Measurements from ENCODE around the gene ANGPTL2.

Gene ANGPTL2

DNA sequence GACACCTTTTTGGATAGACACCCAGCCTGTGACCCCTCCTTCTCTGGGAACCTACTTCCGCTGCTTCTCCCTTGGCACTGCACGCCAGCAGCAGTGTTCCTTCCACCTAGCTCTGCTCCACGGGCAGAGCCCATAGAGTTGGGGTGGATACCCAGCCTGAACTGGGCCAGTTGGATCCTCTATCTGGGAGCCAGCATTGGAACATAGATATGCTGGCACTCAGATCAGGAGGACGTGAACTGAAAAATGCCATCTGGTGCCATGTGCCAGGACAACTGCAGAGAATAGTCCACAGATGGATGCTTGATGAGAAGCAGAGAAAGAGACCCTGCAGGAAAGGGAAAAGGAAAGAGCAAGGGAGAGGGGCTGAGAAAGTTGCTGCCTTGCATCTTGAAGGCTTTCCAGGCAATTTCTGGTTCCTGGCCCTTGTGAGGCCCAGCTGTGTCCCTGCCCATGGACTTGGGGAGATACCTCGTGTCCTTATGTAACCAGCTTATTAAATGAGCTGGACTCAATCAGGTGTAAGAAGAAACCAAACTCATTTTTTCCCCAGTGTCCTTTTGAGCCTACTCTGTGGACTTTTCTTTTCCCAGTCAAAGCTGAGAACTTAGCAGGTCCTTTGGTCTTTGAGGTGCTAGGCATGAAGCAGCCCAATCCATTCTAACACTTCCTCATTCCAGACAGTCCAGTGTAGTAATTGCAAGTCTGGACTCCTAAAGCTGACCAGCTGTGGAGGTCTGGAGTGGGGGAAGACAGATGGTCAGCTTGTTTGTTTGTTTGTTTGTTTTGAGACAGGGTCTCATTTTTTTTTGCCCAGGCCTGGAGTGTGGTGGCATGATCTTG lies 39.1 kb downstream of the ANGPTL2 start:
- TF ChIP-seq RAD21 (IDR thresholded peaks at IDR 0.05; ENCODE audit: low read depth) (no peak), CEBPB (IDR thresholded peaks at IDR 0.05) (no peak), EGR1 (IDR thresholded peaks at IDR 0.05) (no peak), FOXM1 (IDR thresholded peaks at IDR 0.05; ENCODE audit: borderline replicate concordance, low read depth) (no peak), CREB1 (IDR thresholded peaks at IDR 0.05; ENCODE audit: low read depth) (no peak), ZBTB7A (IDR thresholded peaks at IDR 0.05; ENCODE audit: low read depth) (no peak), TCF12 (IDR thresholded peaks at IDR 0.05; ENCODE audit: low read depth) (no peak), EP300 (IDR thresholded peaks at IDR 0.05; ENCODE audit: borderline replicate concordance) (no peak), NFIC (IDR thresholded peaks at IDR 0.05) (no peak), TEAD4 (IDR thresholded peaks at IDR 0.05) (no peak), TAF1 (IDR thresholded peaks at IDR 0.05; ENCODE audit: low read depth) (no peak)
- TF ChIP-seq, protein P1, sequence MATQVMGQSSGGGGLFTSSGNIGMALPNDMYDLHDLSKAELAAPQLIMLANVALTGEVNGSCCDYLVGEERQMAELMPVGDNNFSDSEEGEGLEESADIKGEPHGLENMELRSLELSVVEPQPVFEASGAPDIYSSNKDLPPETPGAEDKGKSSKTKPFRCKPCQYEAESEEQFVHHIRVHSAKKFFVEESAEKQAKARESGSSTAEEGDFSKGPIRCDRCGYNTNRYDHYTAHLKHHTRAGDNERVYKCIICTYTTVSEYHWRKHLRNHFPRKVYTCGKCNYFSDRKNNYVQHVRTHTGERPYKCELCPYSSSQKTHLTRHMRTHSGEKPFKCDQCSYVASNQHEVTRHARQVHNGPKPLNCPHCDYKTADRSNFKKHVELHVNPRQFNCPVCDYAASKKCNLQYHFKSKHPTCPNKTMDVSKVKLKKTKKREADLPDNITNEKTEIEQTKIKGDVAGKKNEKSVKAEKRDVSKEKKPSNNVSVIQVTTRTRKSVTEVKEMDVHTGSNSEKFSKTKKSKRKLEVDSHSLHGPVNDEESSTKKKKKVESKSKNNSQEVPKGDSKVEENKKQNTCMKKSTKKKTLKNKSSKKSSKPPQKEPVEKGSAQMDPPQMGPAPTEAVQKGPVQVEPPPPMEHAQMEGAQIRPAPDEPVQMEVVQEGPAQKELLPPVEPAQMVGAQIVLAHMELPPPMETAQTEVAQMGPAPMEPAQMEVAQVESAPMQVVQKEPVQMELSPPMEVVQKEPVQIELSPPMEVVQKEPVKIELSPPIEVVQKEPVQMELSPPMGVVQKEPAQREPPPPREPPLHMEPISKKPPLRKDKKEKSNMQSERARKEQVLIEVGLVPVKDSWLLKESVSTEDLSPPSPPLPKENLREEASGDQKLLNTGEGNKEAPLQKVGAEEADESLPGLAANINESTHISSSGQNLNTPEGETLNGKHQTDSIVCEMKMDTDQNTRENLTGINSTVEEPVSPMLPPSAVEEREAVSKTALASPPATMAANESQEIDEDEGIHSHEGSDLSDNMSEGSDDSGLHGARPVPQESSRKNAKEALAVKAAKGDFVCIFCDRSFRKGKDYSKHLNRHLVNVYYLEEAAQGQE (IDR thresholded peaks at IDR 0.05; ENCODE audit: low read depth) = no peak
- TF ChIP-seq, protein P2, sequence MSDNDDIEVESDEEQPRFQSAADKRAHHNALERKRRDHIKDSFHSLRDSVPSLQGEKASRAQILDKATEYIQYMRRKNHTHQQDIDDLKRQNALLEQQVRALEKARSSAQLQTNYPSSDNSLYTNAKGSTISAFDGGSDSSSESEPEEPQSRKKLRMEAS (IDR thresholded peaks at IDR 0.05) = no peak
- TF ChIP-seq, protein P3, sequence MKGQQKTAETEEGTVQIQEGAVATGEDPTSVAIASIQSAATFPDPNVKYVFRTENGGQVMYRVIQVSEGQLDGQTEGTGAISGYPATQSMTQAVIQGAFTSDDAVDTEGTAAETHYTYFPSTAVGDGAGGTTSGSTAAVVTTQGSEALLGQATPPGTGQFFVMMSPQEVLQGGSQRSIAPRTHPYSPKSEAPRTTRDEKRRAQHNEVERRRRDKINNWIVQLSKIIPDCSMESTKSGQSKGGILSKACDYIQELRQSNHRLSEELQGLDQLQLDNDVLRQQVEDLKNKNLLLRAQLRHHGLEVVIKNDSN (IDR thresholded peaks at IDR 0.05) = no peak

DNA sequence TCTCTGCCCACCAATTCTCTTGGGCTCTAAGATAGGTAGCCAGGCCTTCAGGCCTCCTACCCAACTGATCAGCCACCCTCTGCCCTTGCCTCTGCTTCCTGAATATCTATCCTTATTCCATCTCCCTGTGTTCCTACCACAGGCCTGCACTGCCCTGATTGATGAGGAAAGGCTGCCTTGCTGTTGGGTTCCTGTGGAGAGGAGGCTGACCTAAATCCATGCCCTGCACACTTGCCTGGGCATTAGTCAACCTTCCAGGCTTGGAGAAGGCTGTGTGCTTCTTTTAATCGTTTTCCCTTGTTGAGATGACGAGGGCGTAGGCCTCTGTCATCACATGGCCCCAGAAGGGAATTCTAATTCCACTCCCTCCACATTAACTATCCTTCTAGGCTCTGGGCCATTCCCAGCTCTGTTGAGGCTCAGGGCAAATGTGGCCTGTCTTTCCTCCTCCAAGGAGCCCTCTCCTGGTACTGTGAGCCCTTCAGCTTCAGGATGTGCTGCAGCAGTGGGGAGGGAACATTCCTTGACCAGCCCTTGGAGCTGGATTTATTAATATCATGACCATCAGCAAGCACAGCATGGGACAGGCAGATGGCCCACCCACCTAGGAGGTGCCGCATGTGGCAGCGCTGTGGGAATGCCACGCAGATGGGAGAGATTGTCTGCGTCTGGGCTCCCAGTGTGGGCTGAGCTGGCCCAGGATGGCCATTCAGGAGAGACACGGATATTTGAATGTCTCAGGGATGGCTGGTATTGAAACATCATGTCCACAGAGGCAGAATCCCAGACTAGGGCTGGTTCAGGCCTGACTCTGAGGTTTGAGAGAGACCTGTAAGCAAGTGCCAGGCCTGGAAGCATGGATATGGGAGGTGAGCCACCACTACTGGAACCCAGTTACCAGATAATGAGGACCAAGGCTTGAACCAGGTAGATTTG lies 40.9 kb downstream of the ANGPTL2 start:
- TF ChIP-seq RAD21 (IDR thresholded peaks at IDR 0.05; ENCODE audit: low read depth) = no peak
- TF ChIP-seq, protein P3 (IDR thresholded peaks at IDR 0.05) = no peak
- TF ChIP-seq TCF12 (IDR thresholded peaks at IDR 0.05; ENCODE audit: low read depth) = no peak
- no peak for TF ChIP-seq EP300 (IDR thresholded peaks at IDR 0.05; ENCODE audit: borderline replicate concordance)
- TF ChIP-seq, protein P1 (IDR thresholded peaks at IDR 0.05; ENCODE audit: low read depth) = no peak
- no peak for TF ChIP-seq TAF1 (IDR thresholded peaks at IDR 0.05; ENCODE audit: low read depth)
- no peak for TF ChIP-seq CEBPB (IDR thresholded peaks at IDR 0.05)
- no peak for TF ChIP-seq YY1 (IDR thresholded peaks at IDR 0.05; ENCODE audit: low read depth)
- no peak for TF ChIP-seq NFIC (IDR thresholded peaks at IDR 0.05)
- no peak for TF ChIP-seq EGR1 (IDR thresholded peaks at IDR 0.05)
- TF ChIP-seq FOXM1 (IDR thresholded peaks at IDR 0.05; ENCODE audit: borderline replicate concordance, low read depth) = no peak
- TF ChIP-seq, protein P2 (IDR thresholded peaks at IDR 0.05) = no peak
- no peak for TF ChIP-seq CREB1 (IDR thresholded peaks at IDR 0.05; ENCODE audit: low read depth)
- TF ChIP-seq ZBTB7A (IDR thresholded peaks at IDR 0.05; ENCODE audit: low read depth) = no peak
- TF ChIP-seq TEAD4 (IDR thresholded peaks at IDR 0.05) = no peak

DNA sequence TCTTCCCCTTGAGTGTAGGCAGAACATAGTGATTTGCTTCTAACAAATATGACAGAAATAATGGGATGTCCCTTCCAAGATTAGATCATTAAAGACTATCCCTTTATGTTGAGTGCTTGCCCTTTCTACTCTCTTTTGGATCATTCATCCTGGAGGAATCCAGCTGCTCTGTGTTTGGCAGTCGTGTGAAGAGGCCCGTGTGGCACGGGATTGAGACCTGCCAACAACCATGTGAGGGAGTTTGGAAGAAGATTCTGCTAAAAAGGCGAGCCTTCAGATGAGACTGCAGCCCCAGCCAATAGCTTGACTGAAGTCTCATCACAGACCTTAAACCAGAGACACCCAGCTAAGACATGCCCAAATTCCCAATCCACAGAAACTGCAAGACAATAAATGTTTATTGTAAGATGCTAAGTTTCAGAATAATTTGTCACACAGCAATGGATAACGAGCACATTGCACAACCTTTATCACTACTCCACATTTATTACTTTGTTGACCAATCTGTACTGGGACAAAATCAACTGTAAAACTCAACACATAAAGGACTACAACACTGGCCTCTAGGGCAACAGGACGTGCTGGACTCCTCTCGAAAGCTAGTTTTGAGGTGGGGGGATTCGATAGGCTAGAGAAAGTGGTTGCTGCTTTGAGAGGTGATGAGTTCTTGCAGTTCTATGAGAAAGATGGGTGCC lies 42.8 kb downstream of the ANGPTL2 start:
- no peak for TF ChIP-seq ZBTB7A (IDR thresholded peaks at IDR 0.05; ENCODE audit: low read depth)
- TF ChIP-seq CEBPB (IDR thresholded peaks at IDR 0.05) = no peak
- no peak for TF ChIP-seq NFIC (IDR thresholded peaks at IDR 0.05)
- no peak for TF ChIP-seq EP300 (IDR thresholded peaks at IDR 0.05; ENCODE audit: borderline replicate concordance)
- TF ChIP-seq, protein P2 (IDR thresholded peaks at IDR 0.05) = no peak
- TF ChIP-seq EGR1 (IDR thresholded peaks at IDR 0.05) = no peak
- TF ChIP-seq, protein P3 (IDR thresholded peaks at IDR 0.05) = no peak
- no peak for TF ChIP-seq FOXM1 (IDR thresholded peaks at IDR 0.05; ENCODE audit: borderline replicate concordance, low read depth)
- TF ChIP-seq YY1 (IDR thresholded peaks at IDR 0.05; ENCODE audit: low read depth) = no peak
- TF ChIP-seq, protein P1 (IDR thresholded peaks at IDR 0.05; ENCODE audit: low read depth) = no peak

Data from Ishikawa (cell line).